ENCODE measurements around the gene CTIF.

Gene CTIF

GRCh38 chr18:48736321-48737260, 197.8 kb downstream of the CTIF start:
- no peak for DNase-seq

DNA sequence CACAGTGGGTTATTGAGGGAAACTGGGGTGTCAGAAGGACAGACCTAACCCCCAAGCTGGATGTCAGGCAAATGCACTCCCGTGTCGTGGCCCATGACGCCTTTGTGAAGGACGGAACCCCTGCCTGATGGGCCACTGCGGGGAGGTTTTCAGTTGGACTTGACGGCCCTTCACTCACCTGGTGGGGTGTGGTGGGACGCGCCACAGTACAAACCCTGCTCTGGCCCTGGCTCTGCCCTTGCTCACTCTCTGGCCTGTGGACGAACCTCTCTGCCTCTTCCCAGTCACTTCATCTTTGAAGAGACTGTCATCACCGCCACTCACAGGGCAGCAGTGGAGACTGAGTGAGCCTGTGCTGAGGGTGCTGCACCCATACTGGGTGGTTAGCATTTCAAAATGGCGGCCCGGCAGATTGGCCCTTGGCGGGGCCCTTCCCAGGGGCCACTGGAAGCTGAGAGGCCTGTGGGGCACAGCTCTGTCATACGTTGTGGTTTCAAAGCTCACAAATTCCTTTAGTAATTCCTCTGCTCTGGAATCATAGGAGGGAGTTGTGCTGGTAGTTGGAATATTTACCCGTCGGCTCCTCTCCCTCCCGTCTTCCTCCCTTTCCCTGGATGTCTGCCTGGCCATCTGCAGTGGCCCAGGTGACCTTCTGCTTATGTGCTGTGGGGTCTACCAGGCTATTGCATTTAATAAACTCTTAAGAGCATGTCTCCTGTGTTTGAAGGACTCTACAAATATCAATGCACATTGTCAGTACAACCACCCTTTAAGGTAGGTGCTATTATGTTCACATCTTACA, 200.6 kb downstream of the CTIF start:
- DNase-seq: no peak

GRCh38 chr18:48740068-48740440, 201.2 kb downstream of the CTIF start:
- no peak for DNase-seq

DNA sequence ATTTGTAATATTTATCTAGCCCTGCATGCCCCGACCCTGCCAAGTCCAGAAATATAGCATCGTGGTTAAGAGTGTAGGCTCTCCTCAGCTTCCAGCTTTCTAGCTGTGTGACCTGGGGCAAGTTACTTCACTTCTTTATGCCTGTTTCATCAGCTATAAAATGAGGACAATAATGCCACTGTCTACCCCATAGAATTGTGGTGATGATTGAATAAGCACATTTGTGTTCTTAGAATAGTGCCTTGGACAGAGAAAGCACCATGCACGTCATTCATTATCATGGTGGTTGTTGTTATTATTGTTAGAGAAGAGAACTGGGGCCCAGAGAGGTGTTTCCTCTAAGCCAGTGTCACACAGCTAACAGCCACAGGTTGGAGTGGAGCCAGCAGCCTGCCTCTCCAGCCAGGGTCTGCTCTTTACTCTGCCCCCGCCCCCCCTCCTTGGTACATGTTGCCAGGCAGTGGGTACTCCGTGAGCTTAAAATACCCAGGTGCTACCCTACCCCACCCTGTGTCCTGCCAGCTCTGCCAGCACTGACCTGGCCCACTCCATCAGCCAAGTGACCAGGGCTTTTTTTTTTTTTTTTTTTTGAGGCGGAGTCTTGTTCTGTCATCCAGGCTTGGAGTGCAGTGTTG, 202.1 kb downstream of the CTIF start:
- no peak for DNase-seq

DNA sequence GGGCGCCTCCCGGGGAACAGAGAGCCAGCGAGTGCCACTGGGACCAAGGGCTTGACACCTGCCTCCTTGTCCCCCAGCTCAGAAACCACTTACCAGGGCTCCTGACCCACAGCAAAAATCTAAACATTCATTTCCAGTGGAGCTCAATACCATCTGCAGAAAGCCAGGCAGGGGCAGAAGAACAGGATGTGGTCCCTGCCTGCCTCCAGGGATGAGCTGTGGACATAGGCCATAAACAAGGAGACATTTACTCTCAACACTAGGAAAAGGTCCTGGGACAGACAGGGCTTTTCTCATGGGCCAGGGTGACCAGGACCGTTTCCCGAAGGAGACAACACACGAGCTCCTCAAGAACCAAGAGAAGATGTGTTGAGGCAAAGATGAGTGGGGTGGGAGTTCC, 203.0 kb downstream of the CTIF start:
- no peak for DNase-seq

GRCh38 chr18:48742304-48742703, 203.5 kb downstream of the CTIF start:
- DNase-seq: no peak

DNA sequence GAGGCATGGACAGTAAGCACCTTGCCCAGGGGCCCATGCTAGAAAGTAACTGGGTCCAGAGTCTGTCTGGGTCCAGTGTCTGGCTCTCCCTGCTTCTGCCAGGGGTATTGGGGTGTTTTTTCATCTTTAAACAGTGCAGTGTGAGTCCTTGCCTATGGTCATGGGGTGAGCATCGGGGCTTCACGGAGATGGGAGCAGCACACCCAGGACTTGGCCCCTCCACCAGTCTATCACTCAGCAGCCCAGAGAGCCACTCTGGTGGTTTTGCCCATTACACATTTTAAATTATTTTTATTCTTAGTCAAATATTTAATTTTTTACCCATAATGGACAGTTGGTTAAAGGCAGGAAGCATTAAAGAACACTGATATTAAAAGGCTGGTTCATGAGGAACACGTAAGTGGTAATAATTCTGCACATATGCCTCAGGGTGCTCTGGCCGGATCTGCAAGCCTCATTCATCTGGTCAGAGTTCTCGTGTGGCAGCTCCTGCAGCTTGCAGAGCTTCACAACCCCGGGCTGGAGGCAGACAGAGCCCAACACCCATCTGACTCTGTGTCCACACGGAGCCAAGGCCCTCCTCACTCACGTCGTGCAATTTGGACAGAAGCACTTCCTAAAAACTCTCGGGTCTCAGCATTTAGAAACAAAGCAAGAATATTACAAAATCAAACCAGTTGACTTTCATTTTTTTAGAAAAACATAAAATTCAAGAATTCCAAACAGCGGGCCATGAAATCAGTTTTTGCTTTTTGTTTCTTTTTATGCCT, 204.1 kb downstream of the CTIF start:
- DNase-seq: no peak

- DNase-seq: no peak
Observed at GRCh38 chr18:48743886-48744285, 205.1 kb downstream of the CTIF start.

DNA sequence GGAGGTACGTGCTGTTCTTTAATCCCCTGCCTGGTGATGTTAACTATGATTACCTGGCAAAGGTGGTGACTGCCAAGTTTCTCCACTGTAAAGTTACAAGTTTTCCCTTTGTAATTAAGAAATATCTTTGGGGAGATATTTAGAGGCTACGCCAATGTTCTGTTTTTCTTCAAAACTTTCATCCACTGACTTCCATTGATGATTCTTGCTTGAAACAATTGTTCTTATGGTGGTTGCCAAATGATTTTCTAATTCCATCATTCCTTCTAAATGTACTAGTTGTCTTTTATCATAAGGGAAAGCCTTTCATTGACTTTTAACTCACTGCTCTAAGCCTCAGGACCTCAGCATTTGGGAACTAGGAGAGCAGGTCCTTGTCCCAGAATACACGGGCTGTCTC, 206.5 kb downstream of the CTIF start:
- DNase-seq: no peak

DNA sequence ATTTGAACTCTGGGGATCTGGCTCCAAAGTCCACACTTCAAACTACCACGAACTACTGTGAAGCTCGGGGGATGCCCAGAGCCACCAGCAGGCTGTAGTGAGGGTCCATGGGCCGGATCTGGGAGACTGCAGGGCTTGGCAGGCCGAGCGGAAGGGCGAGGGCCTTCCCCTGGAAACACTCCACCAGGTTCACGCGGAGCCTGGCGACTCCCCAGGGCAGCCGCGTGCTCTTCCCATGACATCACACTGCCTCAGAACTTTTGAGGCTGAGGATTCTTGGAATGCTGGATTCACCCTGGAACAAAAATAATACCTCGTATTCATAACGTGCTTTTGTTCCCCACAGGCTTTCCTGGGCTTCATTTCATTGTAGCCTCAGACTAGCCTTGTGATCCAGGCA, 210.9 kb downstream of the CTIF start:
- DNase-seq: no peak

- DNase-seq: no peak
Observed at GRCh38 chr18:48750485-48751175, 211.8 kb downstream of the CTIF start.

GRCh38 chr18:48751727-48752468, 213.1 kb downstream of the CTIF start:
- no peak for DNase-seq

DNA sequence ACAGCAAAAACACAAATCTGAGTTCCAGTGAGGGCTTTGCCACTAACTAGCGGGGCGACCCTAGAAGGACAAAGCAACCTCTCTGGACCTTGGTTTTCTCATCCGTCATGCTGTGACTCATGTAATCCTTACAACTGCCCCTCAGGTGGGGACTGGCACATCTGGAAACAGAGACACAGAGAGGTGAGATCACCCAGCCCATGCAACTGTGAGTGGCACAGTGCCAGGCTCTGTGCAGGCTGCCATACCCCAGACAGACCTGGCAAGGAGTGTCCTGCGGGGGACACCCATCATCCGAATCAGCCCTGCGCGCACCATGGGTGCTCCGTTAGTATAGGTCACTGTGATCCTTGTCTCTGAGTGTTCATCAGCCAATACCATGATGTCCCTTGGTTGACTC, 213.6 kb downstream of the CTIF start:
- no peak for DNase-seq

DNA sequence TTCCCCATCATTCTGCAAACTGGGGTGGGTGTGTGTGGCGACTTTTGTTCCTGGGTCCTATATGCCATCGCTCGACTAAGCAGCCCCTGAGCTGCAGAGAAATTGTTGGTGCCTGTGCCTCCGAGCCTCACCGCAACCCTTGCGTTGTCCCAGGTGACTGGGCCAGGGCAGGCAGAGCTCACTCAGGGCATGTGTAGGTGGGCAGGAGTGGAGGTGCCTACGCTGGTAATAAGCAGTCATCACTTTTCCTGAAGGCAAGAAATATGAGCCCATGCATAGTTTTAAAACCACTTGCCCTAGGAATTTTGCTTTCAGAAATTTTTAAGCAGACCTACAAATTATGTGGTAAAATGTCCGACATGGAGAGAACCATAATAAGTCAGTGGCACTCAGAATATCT, 214.1 kb downstream of the CTIF start:
- DNase-seq: no peak

- no peak for DNase-seq
Observed at GRCh38 chr18:48753691-48754090, 214.9 kb downstream of the CTIF start.

DNA sequence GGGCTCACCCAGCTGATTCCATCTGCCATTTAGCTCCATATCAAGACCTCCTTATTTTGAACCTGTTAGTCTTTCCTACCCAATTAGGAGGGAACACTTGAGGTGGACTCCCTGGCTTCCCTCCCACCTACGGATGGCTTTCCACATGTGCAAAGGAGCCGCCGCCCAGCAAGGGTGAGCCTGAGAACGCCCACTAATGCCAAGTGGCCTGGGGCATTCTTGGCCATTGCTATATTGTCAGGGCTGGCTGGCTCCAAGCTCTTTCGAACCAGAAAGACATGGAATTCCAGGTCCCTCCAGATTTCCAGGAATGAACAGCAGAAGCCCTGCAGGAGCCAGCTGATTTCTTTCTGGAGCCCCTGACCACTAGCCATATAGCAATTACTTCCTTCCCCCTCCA, 215.7 kb downstream of the CTIF start:
- no peak for DNase-seq

DNA sequence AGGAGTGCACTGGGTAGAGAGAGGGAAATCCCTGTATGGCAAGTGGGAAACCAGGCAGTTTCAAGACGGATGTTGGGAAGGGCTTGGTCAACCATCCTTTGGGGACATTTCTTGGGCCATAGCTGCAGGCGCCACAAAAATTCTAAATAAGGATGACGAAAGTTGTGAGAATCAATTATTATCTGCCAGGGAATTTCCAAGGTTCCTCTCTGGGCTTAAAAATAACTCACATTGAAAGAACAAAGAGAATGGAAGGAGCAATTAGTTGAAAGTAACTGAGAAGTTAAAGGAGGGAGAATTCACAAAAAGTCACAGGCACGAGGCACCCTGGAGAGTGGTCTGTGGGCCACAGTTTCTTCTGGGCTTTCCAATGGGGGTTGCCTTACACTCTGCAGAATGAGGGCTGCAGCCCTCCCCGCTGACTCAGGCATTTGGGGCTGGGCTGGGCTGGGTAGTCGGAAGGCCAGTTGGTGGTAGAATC, 216.2 kb downstream of the CTIF start:
- no peak for DNase-seq

DNA sequence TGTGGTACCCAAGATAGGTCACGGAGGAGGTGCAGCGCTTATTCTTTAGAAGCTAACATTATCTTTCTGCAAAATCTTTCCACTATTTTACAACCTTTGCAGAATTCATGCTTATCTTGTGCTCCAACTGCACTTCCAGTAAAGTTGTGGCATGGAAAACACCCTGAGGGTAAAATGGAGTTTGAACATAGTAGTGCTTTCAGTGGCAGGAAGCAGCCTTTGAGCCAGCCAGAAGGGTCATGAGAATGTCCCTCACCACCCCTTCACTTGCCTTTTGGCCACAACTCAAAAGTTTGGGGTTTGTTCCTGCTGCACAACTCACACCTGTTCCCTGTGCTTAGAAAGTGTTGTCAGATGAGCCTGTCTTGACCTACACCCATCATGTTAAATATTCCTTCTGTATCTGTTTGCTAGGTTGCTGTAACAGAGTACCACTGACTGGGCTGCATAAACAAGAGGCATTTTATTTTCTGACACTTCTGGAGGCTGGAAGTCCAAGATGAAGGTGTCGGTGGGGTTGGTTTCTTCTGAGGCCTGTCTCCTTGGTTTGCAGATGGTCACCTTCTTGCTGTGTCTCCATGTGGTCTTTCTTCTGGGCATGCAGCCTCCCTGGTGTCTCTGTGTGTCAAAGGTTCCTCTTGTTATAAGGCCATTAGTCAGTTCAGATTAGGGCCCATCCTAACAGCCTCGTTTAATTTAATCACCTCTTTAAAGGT, 217.8 kb downstream of the CTIF start:
- DNase-seq: no peak

DNA sequence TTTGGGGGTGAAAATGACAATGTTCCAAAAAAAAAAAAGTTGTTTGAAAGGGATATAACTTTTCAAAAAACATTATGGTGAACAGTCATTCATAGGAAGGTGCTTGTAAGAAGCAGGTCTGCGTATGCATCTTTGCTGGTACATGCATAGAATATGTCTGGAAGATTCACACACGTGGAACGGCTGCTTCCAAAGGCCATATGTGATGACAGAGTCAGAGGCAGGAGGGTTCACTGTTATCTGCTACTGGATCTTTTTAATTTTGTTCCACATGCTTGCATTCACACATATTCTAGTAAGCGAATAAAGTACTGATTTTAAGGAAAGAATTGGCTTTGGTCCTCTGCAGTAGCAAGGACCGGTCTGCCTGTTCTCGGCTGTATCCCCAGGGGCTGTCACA, 218.5 kb downstream of the CTIF start:
- no peak for DNase-seq

DNA sequence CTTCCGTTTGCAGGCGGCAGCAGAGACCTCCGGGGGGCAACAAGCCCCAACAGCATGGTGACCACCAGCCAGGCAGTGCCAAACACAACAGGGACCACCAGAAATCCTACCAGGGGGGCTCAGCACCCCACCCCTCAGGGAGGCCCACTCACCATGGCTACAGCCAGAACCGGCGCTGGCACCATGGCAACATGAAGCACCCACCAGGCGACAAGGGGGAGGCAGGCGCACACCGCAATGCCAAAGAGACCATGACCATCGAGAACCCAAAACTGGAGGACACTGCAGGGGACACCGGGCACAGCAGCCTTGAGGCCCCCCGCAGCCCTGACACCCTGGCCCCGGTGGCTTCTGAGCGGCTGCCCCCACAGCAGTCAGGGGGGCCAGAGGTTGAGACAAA, 219.1 kb downstream of the CTIF start:
- DNase-seq: no peak

DNA sequence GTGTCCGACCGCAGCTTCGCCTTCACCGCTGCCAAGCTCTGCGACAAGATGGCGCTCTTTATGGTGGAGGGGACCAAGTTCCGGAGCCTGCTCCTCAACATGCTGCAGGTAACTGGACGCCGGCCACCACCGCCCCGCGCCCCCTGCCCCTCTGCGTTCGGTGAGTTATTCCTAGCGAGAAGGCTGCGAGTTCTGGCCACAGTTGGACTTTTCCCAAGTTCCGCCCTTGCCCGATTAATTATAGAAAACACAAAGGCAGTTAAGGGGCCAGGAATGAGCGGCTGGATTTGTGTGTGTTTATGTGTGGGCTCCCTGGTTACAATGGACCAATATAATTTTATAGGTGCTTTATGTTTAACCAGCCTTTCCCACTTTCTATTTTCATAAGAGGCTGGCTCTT, 222.8 kb downstream of the CTIF start:
- no peak for DNase-seq
